ENCODE data around the gene INPP5D. TPM values are rescaled to one million over a fixed set of nuclear protein-coding genes. Genes with fewer than 3 reads are reported as not detected.
"Not testable (repeated sequence)": the region's sequence is repeated elsewhere in the genome, so short reads cannot be mapped to it uniquely, and the experiment has no call there.

INPP5D gene
- total and polyA plus RNA-seq, 12 donors = 3.4 to 29.4 (median 14.3) TPM

DNA sequence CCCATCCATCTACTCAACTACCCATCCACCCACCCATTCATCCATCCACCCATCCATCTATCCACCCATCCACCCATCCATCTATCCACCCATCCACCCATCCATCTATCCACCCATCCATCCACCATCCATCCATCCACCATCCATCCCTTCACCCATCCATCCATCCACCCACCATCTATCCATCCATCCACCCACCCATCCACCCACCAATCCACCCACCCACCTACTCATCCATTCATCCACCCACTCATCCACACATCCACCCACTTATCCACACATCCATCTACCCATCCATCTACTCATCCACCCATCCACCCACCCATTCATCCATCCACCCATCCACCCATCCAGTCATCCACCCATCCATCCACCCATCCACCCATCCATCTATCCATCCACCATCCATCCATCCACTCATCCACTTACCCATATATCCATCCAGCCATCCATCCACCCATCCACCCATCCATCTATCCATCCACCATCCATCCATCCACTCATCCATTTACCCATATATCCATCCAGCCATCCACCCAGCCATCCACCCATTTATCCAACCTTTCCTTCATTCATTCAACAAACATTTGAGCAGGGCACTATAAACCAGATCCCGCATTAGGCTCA lies 45.0 kb upstream of the INPP5D start:
- no peaks in the 10 kb centered on the region for H3K4me1 ChIP-seq (replicated peaks in 1 of 2)
- no peak overlapping the region for H3K4me3 ChIP-seq
- no peaks in the 10 kb centered on the region for H3K27me3 ChIP-seq
- 92 to 100% (median 96%) methylated on average over 1 of the region's 1 CpG for WGBS, 4 donors
- DNase-seq = no peak
- intact Hi-C loops (cut with DNase I) = no loop called here
- H3K9me3 ChIP-seq (replicated peaks in 1 of 3) = no peaks in the 10 kb centered on the region
- H3K36me3 ChIP-seq (replicated peaks in 1 of 2) = no peaks in the 10 kb centered on the region
- TF ChIP-seq POLR2A (IDR thresholded peaks at IDR 0.05) = no peak
- TF ChIP-seq, protein P1, sequence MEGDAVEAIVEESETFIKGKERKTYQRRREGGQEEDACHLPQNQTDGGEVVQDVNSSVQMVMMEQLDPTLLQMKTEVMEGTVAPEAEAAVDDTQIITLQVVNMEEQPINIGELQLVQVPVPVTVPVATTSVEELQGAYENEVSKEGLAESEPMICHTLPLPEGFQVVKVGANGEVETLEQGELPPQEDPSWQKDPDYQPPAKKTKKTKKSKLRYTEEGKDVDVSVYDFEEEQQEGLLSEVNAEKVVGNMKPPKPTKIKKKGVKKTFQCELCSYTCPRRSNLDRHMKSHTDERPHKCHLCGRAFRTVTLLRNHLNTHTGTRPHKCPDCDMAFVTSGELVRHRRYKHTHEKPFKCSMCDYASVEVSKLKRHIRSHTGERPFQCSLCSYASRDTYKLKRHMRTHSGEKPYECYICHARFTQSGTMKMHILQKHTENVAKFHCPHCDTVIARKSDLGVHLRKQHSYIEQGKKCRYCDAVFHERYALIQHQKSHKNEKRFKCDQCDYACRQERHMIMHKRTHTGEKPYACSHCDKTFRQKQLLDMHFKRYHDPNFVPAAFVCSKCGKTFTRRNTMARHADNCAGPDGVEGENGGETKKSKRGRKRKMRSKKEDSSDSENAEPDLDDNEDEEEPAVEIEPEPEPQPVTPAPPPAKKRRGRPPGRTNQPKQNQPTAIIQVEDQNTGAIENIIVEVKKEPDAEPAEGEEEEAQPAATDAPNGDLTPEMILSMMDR (IDR thresholded peaks at IDR 0.05) = no peak
- H3K27ac ChIP-seq = no peak overlapping the region

- Histone ChIP-seq H3K4me1 (replicated peaks in 1 of 2) (no peaks in the 10 kb centered on the region), H3K9me3 (replicated peaks in 1 of 3) (no peaks in the 10 kb centered on the region), H3K4me3 (no peak overlapping the region), H3K27ac (no peak overlapping the region), H3K27me3 (no peaks in the 10 kb centered on the region), H3K36me3 (replicated peaks in 1 of 2) (no peaks in the 10 kb centered on the region)
- TF ChIP-seq POLR2A (IDR thresholded peaks at IDR 0.05) = no peak
- TF ChIP-seq, protein P1 (IDR thresholded peaks at IDR 0.05) = no peak
- intact Hi-C loops (cut with DNase I) = no loop called here
- no peak for DNase-seq
- 89 to 97% (median 96%) methylated on average over 1 of the region's 1 CpG for WGBS, 4 donors
These were observed 42.2 kb upstream of the INPP5D start for GRCh38 chr2:233017947-233018346.

DNA sequence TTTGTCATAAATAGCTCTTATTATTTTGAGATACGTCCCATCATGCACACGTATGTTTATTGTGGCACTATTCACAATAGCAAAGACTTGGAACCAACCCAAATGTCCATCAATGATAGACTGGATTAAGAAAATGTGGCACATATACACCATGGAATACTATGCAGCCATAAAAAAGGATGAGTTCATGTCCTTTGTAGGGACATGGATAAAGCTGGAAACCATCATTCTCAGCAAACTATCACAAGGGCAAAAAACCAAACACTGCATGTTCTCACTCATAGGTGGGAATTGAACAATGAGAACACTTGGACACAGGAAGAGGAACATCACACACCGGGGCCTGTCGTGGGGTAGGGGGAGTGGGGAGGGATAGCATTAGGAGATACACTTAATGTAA lies 40.5 kb upstream of the INPP5D start:
- WGBS, 4 donors = 87 to 96% (median 93%) methylated on average over 4 of the region's 4 CpGs
- intact Hi-C loops (cut with DNase I) = loop anchor here in 1 of 2 donors (10.0 kb wide), 1 partner anchor 165 kb away; no protein-coding TSS in a partner anchor

GRCh38 chr2:233020454-233020853 lies 39.7 kb upstream of the INPP5D start:
- Histone ChIP-seq H3K9me3 (replicated peaks in 1 of 3) (no peaks in the 10 kb centered on the region), H3K36me3 (replicated peaks in 1 of 2) (no peaks in the 10 kb centered on the region), H3K4me3 (no peak overlapping the region), H3K4me1 (replicated peaks in 1 of 2) (no peaks in the 10 kb centered on the region), H3K27me3 (no peaks in the 10 kb centered on the region), H3K27ac (no peak overlapping the region)
- intact Hi-C loops (cut with DNase I) = loop anchor here in 1 of 2 donors (10.0 kb wide), 1 partner anchor 166 kb away; no protein-coding TSS in a partner anchor
- WGBS, 4 donors = 77 to 94% (median 81%) methylated on average over 2 of the region's 2 CpGs
- no peak for DNase-seq
- TF ChIP-seq, protein P1 (IDR thresholded peaks at IDR 0.05) = no peak
- no peak for TF ChIP-seq POLR2A (IDR thresholded peaks at IDR 0.05)

More for the DNA sequence above, 40.5 kb upstream of the INPP5D start:
- not testable (repeated sequence) for H3K27me3 ChIP-seq; H3K9me3 ChIP-seq (replicated peaks in 1 of 3); DNase-seq; H3K4me1 ChIP-seq (replicated peaks in 1 of 2); H3K4me3 ChIP-seq; H3K27ac ChIP-seq; H3K36me3 ChIP-seq (replicated peaks in 1 of 2)

DNA sequence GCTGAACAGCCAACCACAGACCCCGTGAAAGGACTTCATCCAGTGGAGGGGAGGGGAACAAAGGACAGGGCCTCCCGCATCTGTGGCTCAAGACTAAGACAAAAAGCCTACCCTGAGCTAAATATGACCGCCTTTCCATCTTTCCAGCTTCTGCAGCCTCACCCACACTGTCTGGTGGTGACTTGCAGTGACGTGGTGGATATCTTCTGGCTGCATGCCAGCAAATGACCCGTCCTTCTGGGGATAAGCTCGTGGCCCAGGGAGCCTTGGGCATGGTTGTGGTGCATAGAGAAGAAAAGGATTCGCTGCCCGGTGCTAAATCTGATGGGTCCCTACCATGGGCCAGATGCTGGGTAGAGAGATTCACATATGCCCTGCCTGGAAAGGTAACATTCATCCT lies 38.4 kb upstream of the INPP5D start:
- Histone ChIP-seq H3K4me1 (replicated peaks in 1 of 2) (no peaks in the 10 kb centered on the region), H3K36me3 (replicated peaks in 1 of 2) (no peaks in the 10 kb centered on the region), H3K9me3 (replicated peaks in 1 of 3) (no peaks in the 10 kb centered on the region), H3K27me3 (no peaks in the 10 kb centered on the region), H3K4me3 (no peak overlapping the region), H3K27ac (no peak overlapping the region)
- peak in 3 of 7 donors; percentile 19 to 30 (median 26) for DNase-seq
- intact Hi-C loops (cut with DNase I) = loop anchor here in 1 of 2 donors (10.0 kb wide), 1 partner anchor 167 kb away; no protein-coding TSS in a partner anchor
- WGBS, 4 donors = 64 to 87% (median 68%) methylated on average over 3 to 8 of the region's 8 CpGs
- TF ChIP-seq, protein P1 (IDR thresholded peaks at IDR 0.05) = no peak
- TF ChIP-seq POLR2A (IDR thresholded peaks at IDR 0.05) = no peak
